ENCODE results near the gene SUGP1.
"Not testable (repeated sequence)": the region's sequence is repeated elsewhere in the genome, so short reads cannot be mapped to it uniquely, and the experiment has no call there.

Gene SUGP1

GRCh38 chr19:19320361-19321140 is at the start of gene SUGP1, which contains the start of gene MAU2:
SUGP1 (minus strand) TSS chr19:19320509; CDS start chr19:19320496, 13 bp downstream.
MAU2 (plus strand) TSS chr19:19320829; CDS start chr19:19320860, 31 bp downstream.
- DNase-seq = peak; percentile 96
- in situ Hi-C loops (cut with MboI; ENCODE audit: low pct_unique_long_range_greater_than_20kb, low sequenced_read_pairs) = no loop called here

GRCh38 chr19:19368087-19368486 is 47.8 kb upstream of the SUGP1 start:
- in situ Hi-C loops (cut with MboI; ENCODE audit: low pct_unique_long_range_greater_than_20kb, low sequenced_read_pairs) = no loop called here

GRCh38 chr19:19366434-19367396 is 46.4 kb upstream of the SUGP1 start:
- peak; percentile 91 for DNase-seq
- in situ Hi-C loops (cut with MboI; ENCODE audit: low pct_unique_long_range_greater_than_20kb, low sequenced_read_pairs) = no loop called here

More at GRCh38 chr19:19368087-19368486, 47.8 kb upstream of the SUGP1 start:
- DNase-seq = no peak

- no peak for DNase-seq
- in situ Hi-C loops (cut with MboI; ENCODE audit: low pct_unique_long_range_greater_than_20kb, low sequenced_read_pairs) = no loop called here
Measured at GRCh38 chr19:19362075-19362474, 41.8 kb upstream of the SUGP1 start.

GRCh38 chr19:19361075-19361594 is 40.8 kb upstream of the SUGP1 start:
- peak; percentile 92 for DNase-seq
- in situ Hi-C loops (cut with MboI; ENCODE audit: low pct_unique_long_range_greater_than_20kb, low sequenced_read_pairs) = no loop called here

GRCh38 chr19:19356901-19357566 is 36.7 kb upstream of the SUGP1 start:
- DNase-seq = no peak
- in situ Hi-C loops (cut with MboI; ENCODE audit: low pct_unique_long_range_greater_than_20kb, low sequenced_read_pairs) = no loop called here

- no peak for DNase-seq
- in situ Hi-C loops (cut with MboI; ENCODE audit: low pct_unique_long_range_greater_than_20kb, low sequenced_read_pairs) = no loop called here
Measured at GRCh38 chr19:19356500-19356899, 36.2 kb upstream of the SUGP1 start.

GRCh38 chr19:19355606-19356139 is 35.4 kb upstream of the SUGP1 start:
- DNase-seq = no peak
- in situ Hi-C loops (cut with MboI; ENCODE audit: low pct_unique_long_range_greater_than_20kb, low sequenced_read_pairs) = no loop called here

- in situ Hi-C loops (cut with MboI; ENCODE audit: low pct_unique_long_range_greater_than_20kb, low sequenced_read_pairs) = no loop called here
- DNase-seq = no peak
Measured at GRCh38 chr19:19354932-19355331, 34.6 kb upstream of the SUGP1 start.

GRCh38 chr19:19354007-19354406 is 33.7 kb upstream of the SUGP1 start:
- in situ Hi-C loops (cut with MboI; ENCODE audit: low pct_unique_long_range_greater_than_20kb, low sequenced_read_pairs) = no loop called here
- DNase-seq = no peak

- in situ Hi-C loops (cut with MboI; ENCODE audit: low pct_unique_long_range_greater_than_20kb, low sequenced_read_pairs) = no loop called here
- no peak for DNase-seq
Measured at GRCh38 chr19:19352823-19353222, 32.5 kb upstream of the SUGP1 start.

- in situ Hi-C loops (cut with MboI; ENCODE audit: low pct_unique_long_range_greater_than_20kb, low sequenced_read_pairs); DNase-seq: not testable (repeated sequence)
Measured at GRCh38 chr19:19350756-19351155, 30.4 kb upstream of the SUGP1 start.

GRCh38 chr19:19349365-19349764 is 29.1 kb upstream of the SUGP1 start:
- no peak for DNase-seq
- in situ Hi-C loops (cut with MboI; ENCODE audit: low pct_unique_long_range_greater_than_20kb, low sequenced_read_pairs) = no loop called here

GRCh38 chr19:19348266-19348665 is 28.0 kb upstream of the SUGP1 start:
- DNase-seq = no peak

GRCh38 chr19:19347401-19348110 is 27.2 kb upstream of the SUGP1 start:
- in situ Hi-C loops (cut with MboI; ENCODE audit: low pct_unique_long_range_greater_than_20kb, low sequenced_read_pairs) = no loop called here
- no peak for DNase-seq

More at GRCh38 chr19:19348266-19348665, 28.0 kb upstream of the SUGP1 start:
- in situ Hi-C loops (cut with MboI; ENCODE audit: low pct_unique_long_range_greater_than_20kb, low sequenced_read_pairs) = no loop called here

GRCh38 chr19:19345970-19346369 is 25.7 kb upstream of the SUGP1 start:
- in situ Hi-C loops (cut with MboI; ENCODE audit: low pct_unique_long_range_greater_than_20kb, low sequenced_read_pairs) = no loop called here
- no peak for DNase-seq

- in situ Hi-C loops (cut with MboI; ENCODE audit: low pct_unique_long_range_greater_than_20kb, low sequenced_read_pairs) = no loop called here
- no peak for DNase-seq
Measured at GRCh38 chr19:19345232-19345631, 24.9 kb upstream of the SUGP1 start.

- in situ Hi-C loops (cut with MboI; ENCODE audit: low pct_unique_long_range_greater_than_20kb, low sequenced_read_pairs) = no loop called here
- DNase-seq = no peak
Measured at GRCh38 chr19:19343762-19344161, 23.5 kb upstream of the SUGP1 start.
